HG03571 (cell line): ENCODE data around the gene DNAH6.

ENCODE experiments used
- ATAC-seq: cut with Tn5 transposase; IDR thresholded peaks from one replicate; pipeline ENCODE4 v1.9.1; 2021; ENCODE audit not compliant: unreplicated experiment

Gene DNAH6

GRCh38 chr2:84793641-84794040, 277.3 kb downstream of the DNAH6 start:
- no peak for ATAC-seq

GRCh38 chr2:84796798-84797197, 280.5 kb downstream of the DNAH6 start:
- no peak for ATAC-seq

- no peak for ATAC-seq
Observed at GRCh38 chr2:84797271-84797670, 281.0 kb downstream of the DNAH6 start.

- no peak for ATAC-seq
Observed at GRCh38 chr2:84799772-84800171, 283.5 kb downstream of the DNAH6 start.

DNA sequence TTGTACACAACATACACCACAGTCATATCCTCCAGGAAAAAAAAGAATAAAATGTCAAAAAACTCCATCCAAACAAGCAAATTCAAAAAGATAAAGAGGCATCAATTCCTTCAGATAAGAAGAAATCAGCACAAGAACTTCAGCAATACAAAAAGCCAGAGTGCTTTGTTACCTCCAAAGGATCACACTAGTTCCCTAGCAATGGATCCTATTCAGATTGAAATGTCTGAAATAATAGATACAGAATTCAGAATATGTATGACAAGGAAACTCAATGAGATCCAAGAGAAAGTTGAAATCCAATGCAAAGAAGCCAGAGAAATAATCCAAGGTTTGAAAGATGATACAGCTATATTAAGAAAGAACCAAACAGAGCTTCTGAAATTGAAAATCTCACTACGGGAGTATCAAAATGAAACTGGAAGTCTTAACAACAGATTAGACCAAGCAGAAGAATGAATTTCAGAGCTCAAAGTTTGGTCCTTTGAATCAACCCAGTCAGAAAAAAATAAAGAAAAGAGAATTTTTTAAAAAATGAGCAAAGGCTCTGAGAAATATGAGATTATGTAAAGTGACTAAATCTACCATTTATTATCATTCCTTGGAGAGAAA, 284.0 kb downstream of the DNAH6 start:
- ATAC-seq, result no peak

GRCh38 chr2:84801811-84802210, 285.5 kb downstream of the DNAH6 start:
- ATAC-seq, result no peak

- ATAC-seq, result no peak
Observed at GRCh38 chr2:84805250-84805958, 289.1 kb downstream of the DNAH6 start.

GRCh38 chr2:84807063-84807485, 290.8 kb downstream of the DNAH6 start:
- ATAC-seq, result no peak

DNA sequence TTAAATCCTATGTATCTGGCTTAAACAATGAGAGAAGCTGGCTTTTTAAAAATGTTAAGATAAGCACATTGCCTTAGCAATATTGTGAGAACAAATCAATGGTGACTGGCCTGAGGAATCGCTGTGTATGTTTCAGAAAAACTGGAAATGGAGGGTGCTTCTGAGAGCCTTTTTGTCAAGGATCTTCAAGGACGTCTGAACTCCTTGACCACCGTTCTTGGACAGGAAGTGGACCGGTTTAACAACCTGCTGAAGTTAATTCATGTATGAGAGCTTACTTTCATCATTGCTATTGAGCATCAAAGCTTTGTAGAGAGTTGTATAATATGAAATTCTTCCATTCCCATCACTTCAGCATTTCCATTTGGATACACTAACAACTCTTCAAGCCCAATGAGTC, 292.0 kb downstream of the DNAH6 start:
- no peak for ATAC-seq

DNA sequence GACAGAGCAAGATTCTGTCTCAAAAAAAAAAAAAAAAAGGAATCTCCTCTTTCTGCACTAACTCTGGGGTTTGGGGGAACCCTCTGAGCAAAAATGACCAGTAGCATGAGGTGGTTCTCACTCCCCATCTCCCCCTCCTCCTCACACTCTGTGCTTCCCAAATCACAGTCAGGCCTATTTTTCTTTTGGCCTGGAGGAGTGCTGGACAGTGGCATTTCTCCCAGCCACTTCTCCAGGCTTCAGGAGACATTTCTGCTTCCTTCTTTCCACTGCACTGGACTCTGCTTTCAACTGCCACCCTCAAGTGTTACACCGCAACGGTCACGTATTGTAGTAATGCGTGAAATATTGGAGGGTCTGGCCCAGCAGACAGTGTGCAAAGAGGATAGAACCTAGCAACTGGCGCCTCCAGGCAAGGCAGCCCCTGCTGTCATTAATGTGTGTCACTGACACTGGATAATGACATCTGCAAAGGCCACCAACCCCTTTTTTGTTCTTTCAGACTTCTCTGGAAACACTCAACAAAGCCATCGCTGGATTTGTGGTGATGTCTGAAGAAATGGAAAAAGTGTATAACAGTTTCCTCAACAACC, 295.6 kb downstream of the DNAH6 start:
- no peak for ATAC-seq

DNA sequence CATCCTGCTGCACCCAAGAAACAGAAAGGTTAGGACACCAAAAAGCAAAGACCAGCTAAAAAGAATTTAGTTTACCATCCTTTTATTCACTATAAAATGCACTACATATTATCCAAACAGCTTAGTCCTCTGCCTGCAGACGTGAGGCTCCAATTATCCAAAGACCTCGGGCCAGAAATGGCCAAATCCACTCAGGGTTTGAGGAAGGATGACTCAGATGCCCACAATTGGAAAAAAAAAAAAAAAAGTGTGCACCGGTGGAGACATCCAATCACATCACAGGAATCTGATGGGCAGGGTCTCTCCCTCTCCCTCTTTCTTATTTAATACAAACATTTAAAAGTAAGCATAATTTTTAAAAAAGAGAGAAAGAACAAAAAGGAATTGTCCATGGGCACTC, 298.8 kb downstream of the DNAH6 start:
- ATAC-seq, result no peak

DNA sequence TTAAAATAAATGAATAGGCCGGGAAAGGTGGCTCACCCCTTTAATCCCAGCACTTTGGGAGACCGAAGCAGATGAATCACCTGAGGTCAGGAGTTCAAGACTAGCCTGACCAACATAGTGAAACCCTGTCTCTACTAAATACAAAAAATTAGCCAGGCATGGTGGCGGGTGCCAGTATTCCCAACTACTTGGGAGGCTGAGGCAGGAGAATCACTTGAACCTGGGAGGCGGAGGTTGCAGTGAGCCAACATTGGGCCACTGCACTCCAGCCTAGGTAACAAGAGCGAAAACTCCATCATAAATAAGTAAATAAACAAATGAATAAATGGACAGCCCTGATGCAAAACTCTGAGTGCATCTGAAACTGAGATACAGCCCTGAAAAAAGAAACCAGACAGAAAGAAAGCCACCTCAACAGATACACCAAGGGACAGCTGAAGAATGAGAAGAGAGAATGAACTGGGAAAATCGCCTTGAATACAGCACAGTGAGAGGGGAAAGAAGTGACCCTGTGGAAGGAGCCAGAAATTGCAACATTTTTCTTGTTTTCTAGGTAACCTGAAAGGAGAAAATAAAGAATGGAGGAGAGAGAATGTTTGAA, 300.2 kb downstream of the DNAH6 start:
- peak; percentile 69 for ATAC-seq

DNA sequence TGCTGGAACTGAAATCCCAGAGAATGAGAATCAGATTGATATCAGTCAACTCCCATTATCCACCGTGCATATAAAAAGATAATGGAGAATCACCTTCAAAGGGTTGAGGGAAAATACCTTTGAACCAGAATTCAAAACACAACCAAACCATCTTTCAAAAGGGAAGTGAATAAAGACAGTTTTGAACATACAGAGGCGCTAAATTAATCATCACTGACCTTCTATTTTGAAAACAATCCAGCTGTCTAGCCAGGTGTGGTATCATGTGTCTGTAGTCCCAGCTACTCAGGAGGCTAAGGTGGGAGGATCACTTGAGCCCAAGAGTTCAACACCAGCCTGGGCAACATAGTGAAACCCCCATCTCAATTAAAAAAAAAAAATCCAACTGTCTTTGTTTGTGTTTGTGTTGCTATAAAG, 300.9 kb downstream of the DNAH6 start:
- peak; percentile 91 for ATAC-seq

DNA sequence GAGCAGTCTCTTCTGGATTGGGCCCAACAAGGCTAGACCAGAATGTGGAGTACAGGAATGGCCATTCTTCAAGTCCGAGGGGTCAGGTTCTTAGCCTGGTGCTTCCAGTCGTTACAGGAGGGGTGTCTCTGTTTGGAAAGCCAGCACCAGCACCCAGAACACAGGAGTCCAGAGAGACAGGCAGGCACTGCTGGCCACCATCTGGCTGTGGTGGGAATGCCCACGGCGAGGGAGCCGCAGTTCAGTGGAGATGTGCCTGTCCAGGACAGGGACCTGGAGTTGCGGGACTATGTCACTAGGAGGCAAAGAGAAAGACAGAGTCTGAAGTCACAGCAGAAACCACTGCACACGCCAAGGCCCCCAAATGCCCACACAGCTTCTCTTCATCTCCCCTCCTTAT, 305.5 kb downstream of the DNAH6 start:
- ATAC-seq, result no peak

GRCh38 chr2:84823229-84823628, 306.9 kb downstream of the DNAH6 start:
- ATAC-seq, result no peak

- ATAC-seq, result no peak
Observed at GRCh38 chr2:84823788-84824187, 307.5 kb downstream of the DNAH6 start.

GRCh38 chr2:84827978-84828575, 311.8 kb downstream of the DNAH6 start:
- no peak for ATAC-seq

DNA sequence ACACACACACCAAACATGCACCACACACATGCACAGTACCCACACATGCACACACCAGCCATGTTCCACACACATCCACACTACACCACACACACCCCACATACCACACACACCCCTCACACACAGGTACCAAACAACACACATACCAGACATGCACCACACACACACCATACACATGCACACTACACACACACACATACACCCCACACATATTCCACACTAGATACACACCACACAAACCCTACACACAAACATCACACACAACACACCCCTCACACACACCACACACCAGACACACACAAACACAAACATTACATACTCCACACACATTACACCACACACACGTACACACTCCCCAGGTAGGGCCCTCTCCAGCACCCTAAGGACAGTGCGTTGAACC, 313.4 kb downstream of the DNAH6 start:
- no peak for ATAC-seq

- ATAC-seq, result no peak
Observed at GRCh38 chr2:84830095-84830494, 313.8 kb downstream of the DNAH6 start.

GRCh38 chr2:84830758-84831500, 314.6 kb downstream of the DNAH6 start:
- no peak for ATAC-seq
